ENCODE measurements around the gene MMRN2. TPM values are rescaled to one million over a fixed set of nuclear protein-coding genes. Genes with fewer than 3 reads are reported as not detected.

The MMRN2 gene
- total RNA-seq, 1 experiment from 2014 or later, result 2.4 TPM

DNA sequence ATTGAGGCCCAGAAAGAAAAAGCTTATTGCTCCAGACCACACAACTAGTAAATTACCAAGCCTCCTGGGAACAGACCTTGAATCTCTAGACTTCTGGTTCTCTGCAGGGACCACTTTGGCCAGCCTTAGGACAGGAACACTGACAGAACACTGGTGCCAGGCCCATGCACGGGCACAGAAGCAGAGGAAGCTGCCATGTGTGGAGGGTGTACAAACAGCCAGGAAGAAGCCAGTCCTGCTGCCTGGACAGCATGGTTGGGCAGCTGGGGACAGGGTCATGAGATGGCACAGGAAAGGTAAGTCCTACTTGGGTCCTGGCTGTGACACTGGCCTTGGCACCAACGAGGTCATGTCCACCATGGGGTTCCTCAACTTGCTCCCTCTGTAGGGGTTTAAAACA is 19.2 kb downstream of the MMRN2 start (continued):
- TF ChIP-seq, protein P1, sequence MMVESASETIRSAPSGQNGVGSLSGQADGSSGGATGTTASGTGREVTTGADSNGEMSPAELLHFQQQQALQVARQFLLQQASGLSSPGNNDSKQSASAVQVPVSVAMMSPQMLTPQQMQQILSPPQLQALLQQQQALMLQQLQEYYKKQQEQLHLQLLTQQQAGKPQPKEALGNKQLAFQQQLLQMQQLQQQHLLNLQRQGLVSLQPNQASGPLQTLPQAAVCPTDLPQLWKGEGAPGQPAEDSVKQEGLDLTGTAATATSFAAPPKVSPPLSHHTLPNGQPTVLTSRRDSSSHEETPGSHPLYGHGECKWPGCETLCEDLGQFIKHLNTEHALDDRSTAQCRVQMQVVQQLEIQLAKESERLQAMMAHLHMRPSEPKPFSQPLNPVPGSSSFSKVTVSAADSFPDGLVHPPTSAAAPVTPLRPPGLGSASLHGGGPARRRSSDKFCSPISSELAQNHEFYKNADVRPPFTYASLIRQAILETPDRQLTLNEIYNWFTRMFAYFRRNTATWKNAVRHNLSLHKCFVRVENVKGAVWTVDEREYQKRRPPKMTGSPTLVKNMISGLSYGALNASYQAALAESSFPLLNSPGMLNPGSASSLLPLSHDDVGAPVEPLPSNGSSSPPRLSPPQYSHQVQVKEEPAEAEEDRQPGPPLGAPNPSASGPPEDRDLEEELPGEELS (CRISPR knock-in tag; IDR thresholded peaks at IDR 0.05), result no peak
- TF ChIP-seq, protein P2, sequence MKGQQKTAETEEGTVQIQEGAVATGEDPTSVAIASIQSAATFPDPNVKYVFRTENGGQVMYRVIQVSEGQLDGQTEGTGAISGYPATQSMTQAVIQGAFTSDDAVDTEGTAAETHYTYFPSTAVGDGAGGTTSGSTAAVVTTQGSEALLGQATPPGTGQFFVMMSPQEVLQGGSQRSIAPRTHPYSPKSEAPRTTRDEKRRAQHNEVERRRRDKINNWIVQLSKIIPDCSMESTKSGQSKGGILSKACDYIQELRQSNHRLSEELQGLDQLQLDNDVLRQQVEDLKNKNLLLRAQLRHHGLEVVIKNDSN (CRISPR knock-in tag; IDR thresholded peaks at IDR 0.05), result no peak
- no peak for TF ChIP-seq EMX1 (CRISPR knock-in tag; IDR thresholded peaks at IDR 0.05)

DNA sequence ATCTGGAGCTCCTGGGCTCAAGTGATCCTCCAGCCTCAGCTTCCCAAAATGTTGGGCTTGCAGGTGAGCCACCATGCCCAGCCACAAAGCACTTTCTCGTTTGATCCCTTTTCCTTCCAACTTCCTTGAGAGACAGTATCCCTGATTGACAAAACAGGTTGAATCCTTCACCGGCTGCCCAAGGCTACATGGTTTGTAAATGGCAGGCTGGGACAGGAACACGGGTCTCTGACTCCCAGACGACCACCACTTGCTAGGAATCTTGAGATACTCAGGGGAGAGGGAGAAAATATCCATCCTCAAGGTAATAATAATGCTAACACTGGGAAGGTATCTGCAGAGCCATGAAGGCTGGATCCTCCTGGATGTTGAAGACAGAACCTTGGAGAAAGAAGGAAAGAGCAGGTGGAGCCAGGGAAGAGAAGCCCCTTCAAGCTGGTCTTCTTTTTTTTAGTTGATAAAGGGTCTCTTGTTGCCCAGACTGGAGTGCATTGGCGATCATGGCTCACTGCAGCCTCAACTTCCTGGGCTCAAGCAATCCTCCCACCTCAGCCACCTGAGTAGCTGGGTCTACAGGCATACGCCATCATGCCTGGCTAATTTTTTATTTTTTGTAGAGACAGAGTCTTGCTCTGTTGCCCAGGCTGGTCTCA is 19.8 kb downstream of the MMRN2 start:
- ChIA-PET POLR2A (interaction anchor here (1.3 kb wide), 1 partner anchor 253 kb away, joined by 3 read pairs; no protein-coding TSS in a partner anchor), CTCF (interaction anchor here (1.2 to 13.1 kb wide), 3 partner anchors 20 to 244 kb away, joined by 4 to 462 read pairs (median 4); partner anchors contain the start of genes ADIRF and SNCG)
- H3K9me3 Mint-ChIP-seq, result 0 out of 2 replicates have a peak, but pooled peaks cover 4% of the 10 kb centered on the region
- no peak overlapping the region for H3K4me3 Mint-ChIP-seq
- no peaks in the 10 kb centered on the region; the same call in 1 of the 2 replicates for H3K27me3 Mint-ChIP-seq (ENCODE audit: low read depth)
- DNase-seq (ENCODE audit: low spot score) (peak; percentile 1), ATAC-seq (no peak)
- TF ChIP-seq HMGA2 (CRISPR knock-in tag; IDR thresholded peaks at IDR 0.05), result no peak
- TF ChIP-seq, protein P3, sequence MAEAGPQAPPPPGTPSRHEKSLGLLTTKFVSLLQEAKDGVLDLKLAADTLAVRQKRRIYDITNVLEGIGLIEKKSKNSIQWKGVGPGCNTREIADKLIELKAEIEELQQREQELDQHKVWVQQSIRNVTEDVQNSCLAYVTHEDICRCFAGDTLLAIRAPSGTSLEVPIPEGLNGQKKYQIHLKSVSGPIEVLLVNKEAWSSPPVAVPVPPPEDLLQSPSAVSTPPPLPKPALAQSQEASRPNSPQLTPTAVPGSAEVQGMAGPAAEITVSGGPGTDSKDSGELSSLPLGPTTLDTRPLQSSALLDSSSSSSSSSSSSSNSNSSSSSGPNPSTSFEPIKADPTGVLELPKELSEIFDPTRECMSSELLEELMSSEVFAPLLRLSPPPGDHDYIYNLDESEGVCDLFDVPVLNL (CRISPR knock-in tag; IDR thresholded peaks at IDR 0.05; ENCODE audit: borderline replicate concordance, low read depth), result no peak
- TF ChIP-seq, protein P4, sequence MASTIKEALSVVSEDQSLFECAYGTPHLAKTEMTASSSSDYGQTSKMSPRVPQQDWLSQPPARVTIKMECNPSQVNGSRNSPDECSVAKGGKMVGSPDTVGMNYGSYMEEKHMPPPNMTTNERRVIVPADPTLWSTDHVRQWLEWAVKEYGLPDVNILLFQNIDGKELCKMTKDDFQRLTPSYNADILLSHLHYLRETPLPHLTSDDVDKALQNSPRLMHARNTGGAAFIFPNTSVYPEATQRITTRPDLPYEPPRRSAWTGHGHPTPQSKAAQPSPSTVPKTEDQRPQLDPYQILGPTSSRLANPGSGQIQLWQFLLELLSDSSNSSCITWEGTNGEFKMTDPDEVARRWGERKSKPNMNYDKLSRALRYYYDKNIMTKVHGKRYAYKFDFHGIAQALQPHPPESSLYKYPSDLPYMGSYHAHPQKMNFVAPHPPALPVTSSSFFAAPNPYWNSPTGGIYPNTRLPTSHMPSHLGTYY (CRISPR knock-in tag; IDR thresholded peaks at IDR 0.05), result no peak
- no peaks in the 10 kb centered on the region; the same call in 1 of the 2 replicates for H3K4me1 Mint-ChIP-seq
- H3K36me3 Mint-ChIP-seq, result no peaks in the 10 kb centered on the region
- H3K27ac Mint-ChIP-seq, result no peak overlapping the region

DNA sequence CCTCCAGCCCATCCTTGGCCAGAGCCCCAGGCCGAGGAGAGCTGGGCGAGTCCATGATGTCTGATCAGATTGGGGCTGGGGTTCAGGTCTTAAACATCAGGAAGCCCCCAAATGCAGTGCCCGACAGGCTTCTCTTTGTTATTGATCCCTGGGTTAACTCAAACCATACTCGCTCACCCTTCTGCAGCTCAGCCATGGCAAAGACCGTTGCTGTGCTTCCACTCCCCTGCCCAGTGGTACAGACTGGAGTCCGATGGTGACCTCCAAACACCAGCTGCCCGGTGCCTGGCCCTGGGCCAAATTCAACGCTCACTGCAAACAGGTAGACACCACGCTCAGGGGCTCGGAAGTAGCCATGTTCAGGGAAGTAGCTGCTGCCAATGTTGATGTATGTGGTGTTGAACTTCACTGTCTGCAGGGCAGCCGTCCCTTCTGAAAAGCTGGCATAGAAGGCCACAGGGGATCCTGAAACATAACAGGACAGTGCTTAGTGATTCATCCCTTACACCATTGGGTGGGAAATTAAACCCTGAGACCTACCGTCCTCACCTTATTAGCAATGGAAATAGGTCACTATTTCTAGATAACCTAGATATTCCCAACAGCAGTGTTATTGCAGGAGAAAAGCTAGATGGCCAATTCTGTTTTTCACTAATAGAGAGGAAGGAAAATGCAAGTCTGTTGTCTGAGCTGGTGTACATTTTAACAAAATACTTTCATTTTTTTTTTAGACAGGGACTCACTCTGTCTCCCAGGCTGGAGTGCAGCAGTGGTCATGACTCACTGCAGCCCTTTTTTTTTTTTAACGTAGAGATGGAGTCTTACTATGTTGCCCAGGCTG is 20.5 kb downstream of the MMRN2 start:
- Mint-ChIP-seq H3K4me3 (no peak overlapping the region), H3K27me3 (ENCODE audit: low read depth) (no peaks in the 10 kb centered on the region), H3K27ac (0 out of 2 replicates have a peak overlapping the region, but pooled peaks have one; percentile 33), H3K9me3 (0 out of 2 replicates have a peak, but pooled peaks cover 4% of the 10 kb centered on the region), H3K36me3 (peaks cover under 1% of the 10 kb centered on the region), H3K4me1 (no peaks in the 10 kb centered on the region; the same call in 1 of the 2 replicates)
- POLR2A ChIA-PET, result interaction anchor here (1.3 kb wide), 1 partner anchor 252 kb away, joined by 3 read pairs; no protein-coding TSS in a partner anchor
- CTCF ChIA-PET, result interaction anchor here (0.5 to 13.1 kb wide), 3 partner anchors 19 to 676 kb away, joined by 3 to 462 read pairs (median 4); partner anchors contain the start of genes ADIRF and SNCG
- ATAC-seq (no peak), DNase-seq (ENCODE audit: low spot score) (peak; percentile 7)
- TF ChIP-seq FOXJ3 (CRISPR knock-in tag; IDR thresholded peaks at IDR 0.05; ENCODE audit: borderline replicate concordance) (no peak), TEAD1 (CRISPR knock-in tag; IDR thresholded peaks at IDR 0.05) (no peak), HMGA2 (CRISPR knock-in tag; IDR thresholded peaks at IDR 0.05) (no peak), ZNF138 (CRISPR knock-in tag; conservative IDR thresholded peaks at IDR 0.05) (no peak), NR2C2 (CRISPR knock-in tag; IDR thresholded peaks at IDR 0.05) (no peak), CREB1 (CRISPR knock-in tag; IDR thresholded peaks at IDR 0.05) (no peak), SOX15 (CRISPR knock-in tag; IDR thresholded peaks at IDR 0.05) (no peak)
- TF ChIP-seq, protein P5, sequence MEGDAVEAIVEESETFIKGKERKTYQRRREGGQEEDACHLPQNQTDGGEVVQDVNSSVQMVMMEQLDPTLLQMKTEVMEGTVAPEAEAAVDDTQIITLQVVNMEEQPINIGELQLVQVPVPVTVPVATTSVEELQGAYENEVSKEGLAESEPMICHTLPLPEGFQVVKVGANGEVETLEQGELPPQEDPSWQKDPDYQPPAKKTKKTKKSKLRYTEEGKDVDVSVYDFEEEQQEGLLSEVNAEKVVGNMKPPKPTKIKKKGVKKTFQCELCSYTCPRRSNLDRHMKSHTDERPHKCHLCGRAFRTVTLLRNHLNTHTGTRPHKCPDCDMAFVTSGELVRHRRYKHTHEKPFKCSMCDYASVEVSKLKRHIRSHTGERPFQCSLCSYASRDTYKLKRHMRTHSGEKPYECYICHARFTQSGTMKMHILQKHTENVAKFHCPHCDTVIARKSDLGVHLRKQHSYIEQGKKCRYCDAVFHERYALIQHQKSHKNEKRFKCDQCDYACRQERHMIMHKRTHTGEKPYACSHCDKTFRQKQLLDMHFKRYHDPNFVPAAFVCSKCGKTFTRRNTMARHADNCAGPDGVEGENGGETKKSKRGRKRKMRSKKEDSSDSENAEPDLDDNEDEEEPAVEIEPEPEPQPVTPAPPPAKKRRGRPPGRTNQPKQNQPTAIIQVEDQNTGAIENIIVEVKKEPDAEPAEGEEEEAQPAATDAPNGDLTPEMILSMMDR (IDR thresholded peaks at IDR 0.05), result no peak
- TF ChIP-seq, protein P1 (CRISPR knock-in tag; IDR thresholded peaks at IDR 0.05), result no peak
- TF ChIP-seq, protein P6, sequence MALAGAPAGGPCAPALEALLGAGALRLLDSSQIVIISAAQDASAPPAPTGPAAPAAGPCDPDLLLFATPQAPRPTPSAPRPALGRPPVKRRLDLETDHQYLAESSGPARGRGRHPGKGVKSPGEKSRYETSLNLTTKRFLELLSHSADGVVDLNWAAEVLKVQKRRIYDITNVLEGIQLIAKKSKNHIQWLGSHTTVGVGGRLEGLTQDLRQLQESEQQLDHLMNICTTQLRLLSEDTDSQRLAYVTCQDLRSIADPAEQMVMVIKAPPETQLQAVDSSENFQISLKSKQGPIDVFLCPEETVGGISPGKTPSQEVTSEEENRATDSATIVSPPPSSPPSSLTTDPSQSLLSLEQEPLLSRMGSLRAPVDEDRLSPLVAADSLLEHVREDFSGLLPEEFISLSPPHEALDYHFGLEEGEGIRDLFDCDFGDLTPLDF (CRISPR knock-in tag; IDR thresholded peaks at IDR 0.05), result no peak
- TF ChIP-seq, protein P7, sequence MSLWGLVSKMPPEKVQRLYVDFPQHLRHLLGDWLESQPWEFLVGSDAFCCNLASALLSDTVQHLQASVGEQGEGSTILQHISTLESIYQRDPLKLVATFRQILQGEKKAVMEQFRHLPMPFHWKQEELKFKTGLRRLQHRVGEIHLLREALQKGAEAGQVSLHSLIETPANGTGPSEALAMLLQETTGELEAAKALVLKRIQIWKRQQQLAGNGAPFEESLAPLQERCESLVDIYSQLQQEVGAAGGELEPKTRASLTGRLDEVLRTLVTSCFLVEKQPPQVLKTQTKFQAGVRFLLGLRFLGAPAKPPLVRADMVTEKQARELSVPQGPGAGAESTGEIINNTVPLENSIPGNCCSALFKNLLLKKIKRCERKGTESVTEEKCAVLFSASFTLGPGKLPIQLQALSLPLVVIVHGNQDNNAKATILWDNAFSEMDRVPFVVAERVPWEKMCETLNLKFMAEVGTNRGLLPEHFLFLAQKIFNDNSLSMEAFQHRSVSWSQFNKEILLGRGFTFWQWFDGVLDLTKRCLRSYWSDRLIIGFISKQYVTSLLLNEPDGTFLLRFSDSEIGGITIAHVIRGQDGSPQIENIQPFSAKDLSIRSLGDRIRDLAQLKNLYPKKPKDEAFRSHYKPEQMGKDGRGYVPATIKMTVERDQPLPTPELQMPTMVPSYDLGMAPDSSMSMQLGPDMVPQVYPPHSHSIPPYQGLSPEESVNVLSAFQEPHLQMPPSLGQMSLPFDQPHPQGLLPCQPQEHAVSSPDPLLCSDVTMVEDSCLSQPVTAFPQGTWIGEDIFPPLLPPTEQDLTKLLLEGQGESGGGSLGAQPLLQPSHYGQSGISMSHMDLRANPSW (CRISPR knock-in tag; conservative IDR thresholded peaks at IDR 0.05; ENCODE audit: low read depth), result no peak
